ENCODE measurements around the gene RAB29.

DNA sequence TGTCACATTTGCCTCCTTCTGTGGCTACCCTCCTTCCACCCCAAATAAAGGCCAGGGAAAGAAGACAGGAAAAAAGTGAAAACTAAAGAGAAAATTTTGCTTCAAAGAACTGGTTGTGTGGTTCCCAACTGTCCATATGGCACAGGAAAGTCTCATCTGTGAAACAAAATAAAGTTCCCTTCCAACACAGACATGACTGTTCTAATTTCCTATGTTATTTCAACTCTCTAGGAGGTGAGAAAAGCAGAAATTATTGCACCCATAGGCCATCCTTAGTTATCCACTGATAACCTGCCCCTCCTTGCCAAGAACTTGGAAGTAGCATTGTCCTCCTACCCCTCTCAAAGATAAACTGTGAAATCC lies 8.1 kb upstream of the RAB29 start:
- no peak for TF ChIP-seq CTCF (tag by site-specific recombination; IDR thresholded peaks at IDR 0.05)
- TF ChIP-seq ZBTB26 (tag by site-specific recombination; optimal IDR thresholded peaks at IDR 0.05), result no peak
- no peak for TF ChIP-seq ZNF19 (tag by site-specific recombination; IDR thresholded peaks at IDR 0.05; ENCODE audit: low read depth)
- no peak for TF ChIP-seq ZNF302 (tag by site-specific recombination; IDR thresholded peaks at IDR 0.05; ENCODE audit: low read depth)
- TF ChIP-seq REST (tag by site-specific recombination; IDR thresholded peaks at IDR 0.05), result no peak
- TF ChIP-seq, protein P1, sequence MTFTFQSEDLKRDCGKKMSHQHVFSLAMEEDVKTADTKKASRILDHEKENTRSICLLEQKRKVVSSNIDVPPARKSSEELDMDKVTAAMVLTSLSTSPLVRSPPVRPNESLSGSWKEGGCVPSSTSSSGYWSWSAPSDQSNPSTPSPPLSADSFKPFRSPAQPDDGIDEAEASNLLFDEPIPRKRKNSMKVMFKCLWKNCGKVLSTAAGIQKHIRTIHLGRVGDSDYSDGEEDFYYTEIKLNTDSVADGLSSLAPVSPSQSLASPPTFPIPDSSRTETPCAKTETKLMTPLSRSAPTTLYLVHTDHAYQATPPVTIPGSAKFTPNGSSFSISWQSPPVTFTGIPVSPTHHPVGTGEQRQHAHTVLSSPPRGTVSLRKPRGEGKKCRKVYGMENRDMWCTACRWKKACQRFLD (tag by site-specific recombination; IDR thresholded peaks at IDR 0.05), result no peak
- TF ChIP-seq ZNF837 (tag by site-specific recombination; IDR thresholded peaks at IDR 0.05), result no peak
- TF ChIP-seq, protein P2, sequence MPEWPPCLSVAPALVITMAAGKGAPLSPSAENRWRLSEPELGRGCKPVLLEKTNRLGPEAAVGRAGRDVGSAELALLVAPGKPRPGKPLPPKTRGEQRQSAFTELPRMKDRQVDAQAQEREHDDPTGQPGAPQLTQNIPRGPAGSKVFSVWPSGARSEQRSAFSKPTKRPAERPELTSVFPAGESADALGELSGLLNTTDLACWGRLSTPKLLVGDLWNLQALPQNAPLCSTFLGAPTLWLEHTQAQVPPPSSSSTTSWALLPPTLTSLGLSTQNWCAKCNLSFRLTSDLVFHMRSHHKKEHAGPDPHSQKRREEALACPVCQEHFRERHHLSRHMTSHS (tag by site-specific recombination; IDR thresholded peaks at IDR 0.05), result no peak
- TF ChIP-seq ZNF2 (tag by site-specific recombination; IDR thresholded peaks at IDR 0.05), result no peak
- TF ChIP-seq SP7 (tag by site-specific recombination; IDR thresholded peaks at IDR 0.05), result no peak
- TF ChIP-seq, protein P3, sequence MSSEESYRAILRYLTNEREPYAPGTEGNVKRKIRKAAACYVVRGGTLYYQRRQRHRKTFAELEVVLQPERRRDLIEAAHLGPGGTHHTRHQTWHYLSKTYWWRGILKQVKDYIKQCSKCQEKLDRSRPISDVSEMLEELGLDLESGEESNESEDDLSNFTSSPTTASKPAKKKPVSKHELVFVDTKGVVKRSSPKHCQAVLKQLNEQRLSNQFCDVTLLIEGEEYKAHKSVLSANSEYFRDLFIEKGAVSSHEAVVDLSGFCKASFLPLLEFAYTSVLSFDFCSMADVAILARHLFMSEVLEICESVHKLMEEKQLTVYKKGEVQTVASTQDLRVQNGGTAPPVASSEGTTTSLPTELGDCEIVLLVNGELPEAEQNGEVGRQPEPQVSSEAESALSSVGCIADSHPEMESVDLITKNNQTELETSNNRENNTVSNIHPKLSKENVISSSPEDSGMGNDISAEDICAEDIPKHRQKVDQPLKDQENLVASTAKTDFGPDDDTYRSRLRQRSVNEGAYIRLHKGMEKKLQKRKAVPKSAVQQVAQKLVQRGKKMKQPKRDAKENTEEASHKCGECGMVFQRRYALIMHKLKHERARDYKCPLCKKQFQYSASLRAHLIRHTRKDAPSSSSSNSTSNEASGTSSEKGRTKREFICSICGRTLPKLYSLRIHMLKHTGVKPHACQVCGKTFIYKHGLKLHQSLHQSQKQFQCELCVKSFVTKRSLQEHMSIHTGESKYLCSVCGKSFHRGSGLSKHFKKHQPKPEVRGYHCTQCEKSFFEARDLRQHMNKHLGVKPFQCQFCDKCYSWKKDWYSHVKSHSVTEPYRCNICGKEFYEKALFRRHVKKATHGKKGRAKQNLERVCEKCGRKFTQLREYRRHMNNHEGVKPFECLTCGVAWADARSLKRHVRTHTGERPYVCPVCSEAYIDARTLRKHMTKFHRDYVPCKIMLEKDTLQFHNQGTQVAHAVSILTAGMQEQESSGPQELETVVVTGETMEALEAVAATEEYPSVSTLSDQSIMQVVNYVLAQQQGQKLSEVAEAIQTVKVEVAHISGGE (tag by site-specific recombination; conservative IDR thresholded peaks at IDR 0.05; ENCODE audit: low read depth), result no peak
- no peak for TF ChIP-seq PRDM2 (tag by site-specific recombination; IDR thresholded peaks at IDR 0.05; ENCODE audit: borderline replicate concordance)

Data from HEK293 (cell line).